MM.1S (cell line): ENCODE data around the gene GIMAP2.

ENCODE experiments used
- DNase-seq: peaks from one replicate; pipeline ENCODE4 v3.0.0-alpha.2; 2015
- H2AFZ ChIP-seq: fragments of 300-600 bp; sonication (generic); 2 replicates; pipeline ENCODE4 v1.6.0; 2016; ENCODE audit warnings: antibody characterized with exemption, low read length
- H3F3A ChIP-seq: fragments of 300-600 bp; sonication (generic); 2 replicates; pipeline ENCODE4 v1.6.1; 2016; ENCODE audit warnings: mild to moderate bottlenecking, antibody characterized with exemption, low read length, moderate library complexity, mixed read lengths; ENCODE audit not compliant: insufficient read depth
- H3K27ac ChIP-seq: fragments of 300-600 bp; sonication (generic); 2 replicates; pipeline ENCODE4 v1.5.1; 2016; ENCODE audit warnings: mild to moderate bottlenecking, low read length
- H3K27me3 ChIP-seq: fragments of 300-600 bp; sonication (generic); replicated peaks from 2 replicates; pipeline ENCODE4 v1.6.0; 2016; ENCODE audit warnings: low read length; ENCODE audit not compliant: insufficient read depth
- H3K36me3 ChIP-seq: fragments of 300-600 bp; sonication (generic); replicated peaks from 2 replicates; pipeline ENCODE4 v1.6.1; 2016; ENCODE audit warnings: mild to moderate bottlenecking, low read length, mixed read lengths; ENCODE audit not compliant: insufficient read depth
- H3K4me1 ChIP-seq: fragments of 300-600 bp; sonication (generic); 2 replicates; pipeline ENCODE4 v1.6.1; 2016; ENCODE audit warnings: low read length, mixed read lengths
- H3K4me2 ChIP-seq: fragments of 300-600 bp; sonication (generic); 2 replicates; pipeline ENCODE4 v1.6.0; 2016; ENCODE audit warnings: low read depth, low read length
- H3K4me3 ChIP-seq: fragments of 300-600 bp; sonication (generic); 2 replicates; pipeline ENCODE4 v1.5.1; 2016; ENCODE audit warnings: low read length, mixed read lengths
- H3K79me2 ChIP-seq: fragments of 300-600 bp; sonication (generic); 2 replicates; pipeline ENCODE4 v1.6.1; 2016; ENCODE audit warnings: mixed run types, low read length, mixed read lengths
- H3K9ac ChIP-seq: fragments of 300-600 bp; sonication (generic); 2 replicates; pipeline ENCODE4 v1.6.1; 2016; ENCODE audit warnings: low read length, mixed read lengths
- H3K9me2 ChIP-seq: fragments of 300-600 bp; sonication (generic); replicated peaks from 2 replicates; pipeline ENCODE4 v1.6.1; 2016; ENCODE audit warnings: mild to moderate bottlenecking, low read length, mixed read lengths; ENCODE audit not compliant: insufficient read depth
- H3K9me3 ChIP-seq: fragments of 300-600 bp; sonication (generic); replicated peaks from 2 replicates; pipeline ENCODE4 v1.6.1; 2016; ENCODE audit warnings: mild to moderate bottlenecking, low read length, mixed read lengths; ENCODE audit not compliant: insufficient read depth
- H4K20me1 ChIP-seq: fragments of 300-600 bp; sonication (generic); 2 replicates; pipeline ENCODE4 v1.6.1; 2016; ENCODE audit warnings: mild to moderate bottlenecking, low read length, moderate library complexity, mixed read lengths; ENCODE audit not compliant: insufficient read depth
- EZH2 ChIP-seq: fragments of 300-600 bp; sonication (generic); optimal IDR thresholded peaks from 2 replicates; pipeline ENCODE3; 2017; ENCODE audit warnings: low read depth, mild to moderate bottlenecking, antibody characterized with exemption, low read length, mixed read lengths
- EZH2phosphoT487 ChIP-seq: fragments of 300-600 bp; sonication (generic); IDR thresholded peaks from 2 replicates; pipeline ENCODE4 v1.6.1; 2018; ENCODE audit warnings: antibody characterized with exemption, low read length
- TF ChIP-seq, protein P1 (sequence below): fragments of 300-600 bp; sonication (generic); IDR thresholded peaks from 2 replicates; pipeline ENCODE4 v1.5.1; 2016; ENCODE audit warnings: antibody characterized with exemption, low read length, mixed read lengths

Gene GIMAP2

DNA sequence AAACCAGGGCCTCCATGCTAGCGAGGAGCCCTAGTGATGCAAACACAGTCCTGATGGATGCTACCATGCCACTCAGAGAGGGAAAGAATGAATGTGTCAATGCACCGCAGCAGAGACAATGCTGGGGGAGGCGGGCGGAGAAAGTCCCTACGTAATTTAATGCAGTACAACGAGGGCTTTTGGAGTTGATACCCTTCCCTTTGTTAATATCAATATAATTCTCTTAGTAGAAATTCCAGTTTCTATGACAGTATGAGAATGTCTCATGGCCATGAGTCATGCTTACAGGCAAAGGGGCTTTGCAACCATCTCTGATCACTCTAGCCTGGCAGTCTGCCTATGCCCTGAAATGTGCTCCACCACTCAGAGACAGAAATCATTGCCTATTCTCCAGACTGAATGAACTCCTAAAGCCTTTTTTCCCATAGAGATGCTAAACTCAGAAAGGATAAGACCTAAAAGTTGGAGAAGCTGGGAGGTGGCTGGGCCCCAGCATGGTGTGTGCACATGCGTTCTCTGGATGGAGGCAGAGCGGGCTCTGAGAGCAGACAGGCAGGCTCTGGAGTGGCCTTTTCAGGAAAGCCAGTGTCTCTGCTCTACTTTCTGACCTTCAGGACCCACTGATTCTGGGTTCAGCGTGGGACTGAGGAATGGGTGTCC is 20.3 kb upstream of the GIMAP2 start:
- Histone ChIP-seq H3K79me2 (no peaks in the 10 kb centered on the region), H3K9ac (no peak overlapping the region), H3K9me3 (no peaks in the 10 kb centered on the region), H3K4me1 (peaks cover 22% of the 10 kb centered on the region), H3K9me2 (no peaks in the 10 kb centered on the region), H3F3A (0 out of 2 replicates have a peak, but pooled peaks cover 3% of the 10 kb centered on the region), H3K27ac (no peak overlapping the region), H2AFZ (no peak overlapping the region), H4K20me1 (no peaks in the 10 kb centered on the region), H3K4me3 (no peak overlapping the region), H3K27me3 (no peaks in the 10 kb centered on the region), H3K36me3 (no peaks in the 10 kb centered on the region), H3K4me2 (no peak overlapping the region)
- no peak for DNase-seq
- TF ChIP-seq EZH2 (no peak), EZH2phosphoT487 (no peak)
- TF ChIP-seq, protein P1, sequence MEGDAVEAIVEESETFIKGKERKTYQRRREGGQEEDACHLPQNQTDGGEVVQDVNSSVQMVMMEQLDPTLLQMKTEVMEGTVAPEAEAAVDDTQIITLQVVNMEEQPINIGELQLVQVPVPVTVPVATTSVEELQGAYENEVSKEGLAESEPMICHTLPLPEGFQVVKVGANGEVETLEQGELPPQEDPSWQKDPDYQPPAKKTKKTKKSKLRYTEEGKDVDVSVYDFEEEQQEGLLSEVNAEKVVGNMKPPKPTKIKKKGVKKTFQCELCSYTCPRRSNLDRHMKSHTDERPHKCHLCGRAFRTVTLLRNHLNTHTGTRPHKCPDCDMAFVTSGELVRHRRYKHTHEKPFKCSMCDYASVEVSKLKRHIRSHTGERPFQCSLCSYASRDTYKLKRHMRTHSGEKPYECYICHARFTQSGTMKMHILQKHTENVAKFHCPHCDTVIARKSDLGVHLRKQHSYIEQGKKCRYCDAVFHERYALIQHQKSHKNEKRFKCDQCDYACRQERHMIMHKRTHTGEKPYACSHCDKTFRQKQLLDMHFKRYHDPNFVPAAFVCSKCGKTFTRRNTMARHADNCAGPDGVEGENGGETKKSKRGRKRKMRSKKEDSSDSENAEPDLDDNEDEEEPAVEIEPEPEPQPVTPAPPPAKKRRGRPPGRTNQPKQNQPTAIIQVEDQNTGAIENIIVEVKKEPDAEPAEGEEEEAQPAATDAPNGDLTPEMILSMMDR, result no peak

DNA sequence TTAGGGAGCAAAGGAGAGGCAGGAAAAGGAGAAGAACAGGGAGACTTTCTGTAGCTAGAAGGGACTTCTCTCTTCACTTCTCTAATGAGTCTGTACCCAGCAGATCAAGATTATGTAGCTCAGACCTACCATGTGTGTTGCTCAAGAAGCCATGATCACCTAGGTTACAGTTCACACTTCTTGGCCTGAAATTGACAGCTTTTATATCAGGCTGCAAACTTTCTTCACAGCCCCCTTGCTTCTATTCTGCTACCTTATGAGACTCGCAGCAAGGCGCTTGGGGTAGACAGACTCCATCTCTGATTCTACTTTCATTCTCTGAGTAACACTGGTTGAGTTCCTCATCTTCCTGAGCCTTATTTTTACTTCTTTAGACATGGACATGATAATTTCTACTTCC is 19.6 kb upstream of the GIMAP2 start:
- Histone ChIP-seq H3K9me2 (no peaks in the 10 kb centered on the region), H3K4me2 (no peak overlapping the region), H2AFZ (no peak overlapping the region), H3K4me1 (peaks cover 22% of the 10 kb centered on the region), H3K27me3 (no peaks in the 10 kb centered on the region), H3F3A (0 out of 2 replicates have a peak, but pooled peaks cover 3% of the 10 kb centered on the region), H3K9me3 (no peaks in the 10 kb centered on the region), H3K79me2 (no peaks in the 10 kb centered on the region), H3K4me3 (no peak overlapping the region), H4K20me1 (no peaks in the 10 kb centered on the region), H3K27ac (no peak overlapping the region), H3K36me3 (no peaks in the 10 kb centered on the region), H3K9ac (no peak overlapping the region)
- no peak for DNase-seq
- TF ChIP-seq, protein P1, result no peak
- TF ChIP-seq EZH2phosphoT487 (no peak), EZH2 (no peak)

DNA sequence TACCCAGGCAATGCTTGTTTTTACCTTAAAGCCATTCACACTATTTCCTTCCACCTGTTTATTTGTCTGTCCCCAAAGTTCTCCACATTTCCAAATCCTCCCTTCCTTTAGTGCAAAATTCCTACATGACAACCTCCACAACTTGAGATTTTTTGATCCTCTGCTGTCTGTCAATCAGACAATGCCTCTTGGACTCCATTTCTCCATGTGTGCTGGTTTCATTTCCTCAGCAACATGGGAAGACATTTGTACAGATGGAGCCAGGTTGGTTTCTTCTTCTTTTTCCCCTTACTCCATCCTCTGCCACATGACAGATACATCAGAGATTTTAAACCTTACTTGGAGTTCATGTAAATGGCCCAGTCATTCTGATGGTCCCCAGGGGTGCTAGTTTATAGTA is 19.1 kb upstream of the GIMAP2 start:
- no peaks in the 10 kb centered on the region for H3K9me2 ChIP-seq
- H4K20me1 ChIP-seq, result no peaks in the 10 kb centered on the region
- H3K27ac ChIP-seq, result no peak overlapping the region
- TF ChIP-seq EZH2 (no peak), EZH2phosphoT487 (no peak)
- TF ChIP-seq, protein P1, result no peak
- no peak for DNase-seq
- no peaks in the 10 kb centered on the region for H3K9me3 ChIP-seq
- no peak overlapping the region for H3K9ac ChIP-seq
- H3F3A ChIP-seq, result 0 out of 2 replicates have a peak, but pooled peaks cover 3% of the 10 kb centered on the region
- H3K79me2 ChIP-seq, result no peaks in the 10 kb centered on the region
- peaks cover 22% of the 10 kb centered on the region for H3K4me1 ChIP-seq
- H3K27me3 ChIP-seq, result no peaks in the 10 kb centered on the region
- H3K4me2 ChIP-seq, result no peak overlapping the region
- no peaks in the 10 kb centered on the region for H3K36me3 ChIP-seq
- no peak overlapping the region for H3K4me3 ChIP-seq
- H2AFZ ChIP-seq, result no peak overlapping the region
